SK-N-SH treated with all-trans-retinoic acid at 6 μM for 48 hours (cell line): ENCODE data around the gene MAP2K6.

ENCODE experiments used
- ARNTL ChIP-seq: fragments of 450-650 bp; formaldehyde crosslinking; IDR thresholded peaks from 2 replicates; pipeline ENCODE4 v1.5.0; 2020; ENCODE audit warnings: low read depth, mild to moderate bottlenecking, moderate library complexity, borderline replicate concordance
- CREB5 ChIP-seq: fragments of 250-450 bp; sonication (Bioruptor Pico); IDR thresholded peaks from 2 replicates; pipeline ENCODE4 v1.5.1; 2020; ENCODE audit warnings: low read depth, mild to moderate bottlenecking, moderate library complexity
- PPARA ChIP-seq: fragments of 250-450 bp; sonication (Bioruptor Pico); IDR thresholded peaks from 2 replicates; pipeline ENCODE4 v1.5.0; 2020; ENCODE audit warnings: mild to moderate bottlenecking, borderline replicate concordance
- TOX ChIP-seq: fragments of 250-450 bp; sonication (Bioruptor Pico); IDR thresholded peaks from 2 replicates; pipeline ENCODE4 v1.8.0; 2021; ENCODE audit warnings: mild to moderate bottlenecking, moderate library complexity, borderline replicate concordance
- ZC3H10 ChIP-seq: fragments of 250-450 bp; sonication (Bioruptor Pico); IDR thresholded peaks from 2 replicates; pipeline ENCODE4 v1.5.1; 2021; ENCODE audit warnings: mild to moderate bottlenecking, moderate library complexity

GRCh38 chr17:69573396-69573795 lies 158.9 kb downstream of the MAP2K6 start:
- TF ChIP-seq CREB5 (CRISPR knock-in tag) (no peak), PPARA (CRISPR knock-in tag) (no peak), ZC3H10 (CRISPR knock-in tag) (no peak), TOX (CRISPR knock-in tag) (no peak), ARNTL (no peak)
